Measurements from ENCODE around the gene KLK10.
"Not testable (repeated sequence)": the region's sequence is repeated elsewhere in the genome, so short reads cannot be mapped to it uniquely, and the experiment has no call there.

KLK10 gene

GRCh38 chr19:51000981-51001380 lies 18.5 kb downstream of the KLK10 start:
- DNase-seq = no peak

DNA sequence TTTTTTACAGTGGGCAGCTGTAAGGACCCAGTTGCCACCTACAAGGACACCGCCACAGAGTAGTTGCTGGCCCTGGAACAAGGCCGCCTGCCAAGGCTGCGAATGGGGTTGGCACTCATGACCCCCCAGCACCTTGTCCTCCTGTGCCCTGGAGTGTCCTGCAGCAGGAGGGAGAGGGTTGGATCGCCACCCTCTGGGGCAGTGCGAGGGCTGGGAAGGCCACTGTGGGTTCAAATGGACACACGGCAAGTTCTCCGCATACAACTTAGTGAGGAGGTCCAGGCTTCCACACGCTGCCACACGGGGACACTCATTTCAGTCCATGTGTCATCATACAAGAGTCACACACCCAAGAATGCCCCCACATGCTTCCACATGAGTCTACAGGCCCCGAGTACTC lies 19.1 kb downstream of the KLK10 start:
- DNase-seq = no peak

- DNase-seq = no peak
Observed at GRCh38 chr19:50998686-50999085, 20.8 kb downstream of the KLK10 start.

DNA sequence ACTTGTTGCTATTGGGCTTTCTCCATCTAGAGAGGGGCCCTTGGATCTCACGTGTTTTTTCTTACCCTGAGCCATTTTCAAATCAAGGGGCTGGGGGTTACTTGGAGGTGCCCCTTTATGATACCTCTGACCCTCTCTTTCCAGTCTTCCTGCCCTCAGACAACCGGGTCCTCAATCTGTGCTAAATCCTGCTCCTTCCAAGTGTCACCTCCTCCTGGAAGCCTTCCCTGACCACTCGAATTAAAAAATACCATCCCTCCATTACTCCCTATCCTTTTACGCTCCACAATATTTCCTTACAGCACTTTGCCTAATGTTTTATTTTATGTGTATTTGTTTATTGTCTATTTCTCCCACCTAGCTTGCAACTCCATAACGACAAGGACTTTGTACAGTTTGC lies 21.4 kb downstream of the KLK10 start:
- no peak for DNase-seq

- DNase-seq = no peak
Observed at GRCh38 chr19:50994129-50994528, 25.4 kb downstream of the KLK10 start.

DNA sequence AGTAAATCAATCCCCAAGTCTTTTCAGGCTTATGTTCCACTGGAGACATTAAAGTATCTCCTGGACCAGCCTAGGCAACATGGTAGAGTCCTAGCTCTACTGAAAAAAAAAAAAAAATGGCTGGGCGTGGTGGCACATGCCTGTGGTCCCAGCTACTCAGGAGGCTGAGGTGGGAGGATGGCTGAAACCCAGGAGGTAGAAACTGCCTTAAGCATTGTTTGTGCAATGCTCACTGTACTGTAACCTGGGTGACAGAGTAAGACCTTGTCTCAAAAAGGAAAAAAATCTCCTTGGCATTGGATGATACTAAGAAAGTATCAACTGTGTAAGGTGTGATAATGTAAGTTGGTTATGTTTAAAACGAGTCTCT lies 26.9 kb downstream of the KLK10 start:
- no peak for DNase-seq

DNA sequence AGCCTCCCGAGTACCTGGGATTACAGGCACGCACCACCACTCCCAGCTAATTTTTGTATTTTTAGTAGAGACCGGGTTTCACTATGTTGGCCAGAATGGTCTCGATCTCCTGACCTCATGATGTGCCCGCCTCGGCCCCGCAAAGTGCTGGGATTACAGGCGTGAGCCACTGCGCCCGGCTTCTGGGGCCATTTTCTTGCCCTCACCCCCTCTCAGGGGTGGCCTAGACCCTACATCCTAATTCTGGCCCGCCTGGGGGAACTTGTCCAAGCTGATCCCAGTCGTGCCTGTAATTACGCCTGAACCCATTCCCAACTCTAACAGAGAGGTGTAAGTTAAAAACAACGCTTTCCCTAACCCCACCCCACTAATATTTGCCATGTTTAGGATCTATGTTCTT lies 35.1 kb downstream of the KLK10 start:
- not testable (repeated sequence) for DNase-seq

- no peak for DNase-seq
Observed at GRCh38 chr19:50983625-50984292, 35.8 kb downstream of the KLK10 start, which contains the start of gene KLK7. Gene KLK7, minus strand, starts transcription at chr19:50983917. Its CDS starts 1,518 bp downstream, at chr19:50982399.

DNA sequence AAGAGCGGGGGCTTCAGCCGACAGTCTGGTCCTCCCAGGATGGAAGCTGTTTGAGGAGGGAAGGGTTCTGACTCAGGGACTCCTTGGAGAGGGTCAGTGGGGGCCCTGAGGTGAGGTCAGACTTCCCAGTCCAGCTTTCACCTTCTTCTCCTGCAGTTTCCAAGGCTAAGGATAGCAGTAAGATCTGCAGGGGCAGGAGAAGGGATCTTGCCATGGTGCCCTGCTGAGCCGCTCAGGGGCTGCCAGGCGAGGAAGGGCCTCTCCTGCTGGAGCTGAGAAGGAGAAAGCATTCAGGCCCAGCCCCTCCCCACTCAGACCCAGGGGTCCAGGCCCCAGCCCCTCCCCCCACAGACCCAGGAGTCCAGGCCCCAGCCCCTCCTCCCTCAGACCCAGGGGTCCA lies 37.3 kb downstream of the KLK10 start:
- no peak for DNase-seq

DNA sequence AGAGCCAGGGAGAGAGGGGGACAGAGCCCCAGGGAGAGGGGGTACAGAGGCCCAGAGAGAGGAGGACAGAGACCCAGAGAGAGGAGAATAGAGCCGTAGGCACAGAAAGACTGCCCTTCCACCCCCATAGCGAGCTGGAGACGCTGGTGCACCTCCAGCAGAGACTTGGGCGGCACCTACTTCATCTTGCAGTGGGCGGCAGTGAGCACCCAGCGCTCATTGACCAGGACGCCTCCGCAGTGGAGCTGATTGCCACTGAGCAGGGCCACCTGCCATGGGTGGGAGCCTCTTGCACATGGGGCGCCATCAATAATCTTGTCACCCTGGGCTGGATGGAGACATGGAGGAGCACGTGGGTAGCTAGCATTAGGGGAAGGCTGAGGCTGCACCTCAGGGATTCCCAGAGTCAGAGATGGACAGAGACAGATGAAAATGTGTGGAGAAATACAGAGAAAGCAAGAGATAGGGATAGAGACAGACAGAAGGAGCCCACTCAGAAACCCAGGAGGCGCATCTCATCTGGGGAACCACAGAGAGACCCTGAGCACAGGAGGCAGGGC lies 37.8 kb downstream of the KLK10 start:
- no peak for DNase-seq

DNA sequence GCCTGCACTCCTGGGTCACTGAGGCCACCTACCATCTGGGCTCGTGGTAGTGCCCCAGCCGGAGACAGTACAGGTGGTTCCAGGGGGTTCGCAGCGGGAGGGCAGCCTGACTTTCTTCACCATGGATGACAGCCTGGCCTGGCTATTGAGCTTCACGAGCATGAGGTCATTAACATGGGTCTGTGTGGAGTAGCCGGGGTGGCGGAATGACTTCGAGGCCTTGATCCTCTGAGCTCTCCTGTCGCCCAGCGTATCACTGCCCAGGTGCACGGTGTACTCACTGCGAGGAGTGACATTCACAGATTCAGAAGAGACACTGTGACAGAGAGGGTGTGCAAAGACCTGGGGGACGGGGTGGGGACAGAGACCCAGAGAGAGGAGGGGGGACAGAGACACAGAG lies 39.3 kb downstream of the KLK10 start:
- DNase-seq = no peak

DNA sequence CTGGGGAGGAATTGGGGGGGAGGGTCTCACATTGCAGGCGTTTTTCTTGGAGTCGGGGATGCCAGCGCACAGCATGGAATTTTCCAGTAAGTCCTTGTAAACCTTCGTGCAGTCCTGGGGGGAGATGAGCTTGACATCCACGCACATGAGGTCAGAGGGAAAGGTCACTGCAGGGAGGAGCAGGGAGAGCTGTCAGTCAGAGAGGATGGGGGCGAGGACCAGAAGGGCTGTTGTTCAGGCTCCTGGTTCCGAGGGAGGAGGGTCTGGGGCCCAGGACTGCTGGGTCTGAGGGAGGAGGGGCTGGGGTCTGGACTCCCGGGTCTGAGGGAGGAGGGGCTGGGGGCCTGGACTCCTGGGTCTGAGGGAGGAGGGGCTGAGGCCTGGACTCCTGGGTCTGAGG lies 39.8 kb downstream of the KLK10 start:
- DNase-seq = no peak

GRCh38 chr19:50978772-50979390 lies 40.6 kb downstream of the KLK10 start:
- no peak for DNase-seq

DNA sequence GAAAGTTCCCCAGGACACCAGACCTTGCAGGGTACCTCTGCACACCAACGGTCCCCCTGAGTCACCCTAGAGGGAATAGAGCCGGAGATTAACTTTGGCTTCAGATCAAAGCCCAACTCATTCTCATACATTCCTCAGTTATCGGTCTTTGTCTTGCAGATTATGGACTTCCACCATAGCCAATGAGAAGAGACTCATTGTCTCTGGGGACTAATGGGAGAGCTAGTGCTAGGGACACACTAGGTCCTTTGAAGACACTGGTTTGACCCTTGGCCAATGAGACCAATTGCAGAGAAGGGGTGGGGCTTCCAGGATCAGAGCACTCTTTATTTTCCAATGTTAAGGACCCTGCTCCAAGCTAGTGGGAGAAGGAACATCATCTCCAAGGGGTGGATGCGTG lies 41.9 kb downstream of the KLK10 start:
- DNase-seq = no peak

- no peak for DNase-seq
Observed at GRCh38 chr19:50975766-50976165, 43.7 kb downstream of the KLK10 start.

DNA sequence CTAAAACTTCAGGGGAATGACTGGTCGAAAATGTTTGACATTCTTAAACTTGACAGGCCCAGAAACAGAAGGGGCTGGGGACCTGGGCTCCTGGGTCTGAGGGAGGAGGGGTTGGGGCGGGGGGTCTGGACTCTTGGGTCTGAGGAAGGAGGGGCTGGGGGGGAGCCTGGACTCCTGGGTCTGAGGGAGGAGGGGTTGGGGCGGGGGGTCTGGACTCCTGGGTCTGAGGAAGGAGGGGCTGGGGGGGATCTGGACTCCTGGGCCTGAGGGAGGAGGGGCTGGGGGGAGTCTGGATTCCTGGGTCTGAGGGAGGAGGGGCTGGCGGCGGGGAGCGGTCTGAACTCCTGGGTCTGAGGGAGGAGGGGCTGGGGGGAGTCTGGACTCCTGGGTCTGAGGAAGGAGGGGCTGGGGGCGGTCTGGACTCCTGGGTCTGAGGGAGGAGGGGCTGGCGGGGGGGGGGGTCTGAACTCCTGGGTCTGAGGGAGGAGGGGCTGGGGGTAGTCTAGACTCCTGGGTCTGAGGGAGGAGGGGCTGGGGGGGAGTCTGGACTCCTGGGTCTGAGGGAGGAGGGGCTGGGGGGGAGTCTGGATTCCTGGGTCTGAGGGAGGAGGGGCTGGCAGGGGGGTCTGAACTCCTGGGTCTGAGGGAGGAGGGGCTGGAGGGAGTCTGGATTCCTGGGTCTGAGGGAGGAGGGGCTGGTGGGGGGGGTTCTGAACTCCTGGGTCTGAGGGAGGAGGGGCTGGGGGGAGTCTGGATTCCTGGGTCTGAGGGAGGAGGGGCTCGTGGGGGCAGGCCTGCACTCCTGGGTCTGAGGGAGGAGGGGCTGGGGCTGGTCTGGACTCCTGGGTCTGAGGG lies 44.6 kb downstream of the KLK10 start:
- no peak for DNase-seq

DNA sequence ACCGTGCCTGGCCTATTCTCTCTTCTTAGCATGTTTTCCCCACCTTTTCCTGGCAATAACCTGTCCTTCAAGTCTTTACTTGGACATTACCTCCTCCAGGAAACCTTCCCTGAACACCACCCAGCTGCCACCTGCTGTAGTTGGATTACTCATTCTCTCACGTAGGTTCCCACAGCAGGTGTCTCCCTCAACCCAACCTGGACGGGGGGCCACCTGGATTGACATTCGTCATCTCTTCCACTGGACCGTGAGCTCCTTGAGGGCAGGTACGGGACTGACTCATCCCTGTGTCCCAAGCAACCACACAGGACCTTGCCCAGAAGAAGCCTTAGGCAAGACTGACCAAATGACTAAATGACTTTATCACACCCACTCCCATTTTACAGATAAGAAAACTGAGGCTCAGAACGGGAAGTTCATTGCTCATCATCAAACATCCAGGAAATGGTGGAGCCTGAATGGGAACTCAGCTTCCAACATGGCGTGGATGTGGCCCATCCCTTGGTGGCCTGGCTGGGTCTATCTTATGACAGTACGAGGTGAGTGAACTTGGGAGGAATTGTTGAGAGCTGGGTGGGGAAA lies 46.6 kb downstream of the KLK10 start:
- no peak for DNase-seq

- DNase-seq = not testable (repeated sequence)
Observed at GRCh38 chr19:50969810-50970209, 49.7 kb downstream of the KLK10 start.

DNA sequence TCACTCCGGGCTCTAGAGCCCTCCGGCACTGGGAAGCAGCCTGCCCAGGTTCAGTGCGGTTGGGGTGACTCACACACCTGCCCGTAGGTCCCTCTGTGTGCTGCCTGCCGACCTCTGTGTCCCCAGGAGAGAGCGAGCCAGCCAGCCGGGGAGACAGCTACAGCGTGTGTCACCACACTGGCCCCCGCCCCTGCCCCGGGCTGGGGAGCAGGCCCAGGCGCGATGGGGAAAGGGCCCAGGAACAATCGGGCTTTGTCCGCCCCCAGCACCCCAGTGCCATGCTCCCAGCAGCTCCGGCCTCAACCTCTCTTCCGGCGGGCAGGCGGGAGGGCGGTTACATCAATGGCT lies 50.1 kb downstream of the KLK10 start, which contains the start of gene KLK6:
KLK6 (minus strand) TSS at position 179 of the 348 bp plus-strand sequence. CDS start 1,487 bp downstream, outside the sequence.
- DNase-seq = no peak

DNA sequence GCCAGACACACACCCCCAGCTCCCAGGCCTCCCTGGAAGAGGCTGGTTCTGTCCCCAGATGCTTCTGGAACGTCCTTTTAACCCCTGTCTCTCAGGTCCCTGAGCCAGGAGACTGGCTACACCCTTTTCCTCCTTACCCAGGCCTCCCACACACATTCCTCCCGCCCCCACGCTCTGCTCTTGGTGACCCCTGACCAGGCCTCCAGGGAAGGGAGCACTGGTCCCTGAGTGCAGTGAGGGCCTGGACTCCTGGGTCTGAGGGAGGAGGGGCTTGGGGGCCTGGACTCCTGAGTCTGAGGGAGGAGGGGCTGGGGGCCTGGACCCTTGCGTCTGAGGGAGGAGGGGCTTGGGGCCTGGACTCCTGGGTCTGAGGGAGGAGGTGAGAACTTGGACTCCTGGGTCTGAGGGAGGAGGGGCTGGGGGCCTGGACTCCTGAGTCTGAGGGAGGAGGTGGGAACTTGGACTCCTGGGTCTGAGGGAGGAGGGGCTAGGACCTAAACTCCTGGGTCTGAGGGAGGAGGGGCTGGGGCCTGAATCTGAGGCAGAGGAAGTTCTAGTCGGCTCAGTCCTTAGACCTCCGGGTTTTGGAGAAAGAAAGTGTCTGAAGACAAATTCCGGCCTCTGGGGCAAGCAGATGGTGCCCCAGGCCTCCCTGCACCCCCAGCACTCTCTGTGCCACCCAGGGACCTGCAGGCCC lies 50.6 kb downstream of the KLK10 start:
- no peak for DNase-seq

DNA sequence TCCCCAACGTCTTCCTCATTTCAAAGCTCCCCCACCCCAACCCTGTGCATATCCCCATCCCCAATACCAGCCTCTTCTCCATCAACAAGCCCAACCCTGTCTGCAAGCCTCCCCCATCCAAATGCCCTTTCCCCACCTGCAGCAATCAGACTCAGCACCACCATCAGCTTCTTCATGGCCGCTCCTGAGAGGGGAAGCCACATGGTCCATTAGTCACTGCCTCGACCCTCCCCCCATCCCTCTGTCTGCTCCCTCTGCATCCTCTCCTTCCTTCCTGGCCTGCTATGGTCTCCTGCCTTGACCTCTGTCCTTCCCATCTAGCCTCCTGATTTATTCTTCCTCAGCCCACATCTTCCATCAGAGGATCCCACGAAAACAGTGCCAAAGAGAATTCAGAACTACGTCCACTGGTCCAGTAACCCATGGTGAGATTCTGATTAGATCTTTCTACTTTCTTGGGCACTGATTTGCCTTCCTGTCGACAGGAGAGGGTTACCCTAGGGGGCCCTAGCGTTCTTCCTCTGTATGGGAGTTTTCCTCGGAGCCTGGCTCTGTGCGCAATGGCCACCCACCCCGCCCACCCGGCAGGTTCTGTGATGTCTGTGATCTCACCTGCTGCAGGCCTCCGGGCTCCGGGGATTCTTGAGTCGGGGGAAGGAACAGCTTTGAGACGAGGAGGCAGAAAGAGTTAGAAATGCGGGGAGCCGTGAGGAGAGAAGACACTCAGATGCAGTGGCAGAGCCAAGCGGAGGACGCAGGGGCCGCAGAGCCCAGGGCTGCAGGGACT lies 51.4 kb downstream of the KLK10 start:
- no peak for DNase-seq

GRCh38 chr19:50964266-50964665 lies 55.2 kb downstream of the KLK10 start:
- no peak for DNase-seq

All from activated naive CD4-positive, alpha-beta T cell treated with anti-CD3 and anti-CD28 coated beads, Interleukin-2, amount 50 U/mL, for 16 hours (primary cell).